NT2/D1 (cell line): ENCODE data around the gene PDE11A.

Experiments used
- SUZ12 ChIP-seq: IDR thresholded peaks from 2 replicates; pipeline ENCODE4 v1.6.1; 2011; ENCODE audit not compliant: insufficient read length, insufficient read depth; ENCODE audit errors: extremely low read depth
- YY1 ChIP-seq: IDR thresholded peaks from 2 replicates; pipeline ENCODE4 v1.6.1; 2011; ENCODE audit not compliant: insufficient read length, insufficient read depth
- ZNF274 ChIP-seq: IDR thresholded peaks from 2 replicates; pipeline ENCODE4 v1.6.1; 2011; ENCODE audit warnings: mild to moderate bottlenecking, low read depth, low read length

DNA sequence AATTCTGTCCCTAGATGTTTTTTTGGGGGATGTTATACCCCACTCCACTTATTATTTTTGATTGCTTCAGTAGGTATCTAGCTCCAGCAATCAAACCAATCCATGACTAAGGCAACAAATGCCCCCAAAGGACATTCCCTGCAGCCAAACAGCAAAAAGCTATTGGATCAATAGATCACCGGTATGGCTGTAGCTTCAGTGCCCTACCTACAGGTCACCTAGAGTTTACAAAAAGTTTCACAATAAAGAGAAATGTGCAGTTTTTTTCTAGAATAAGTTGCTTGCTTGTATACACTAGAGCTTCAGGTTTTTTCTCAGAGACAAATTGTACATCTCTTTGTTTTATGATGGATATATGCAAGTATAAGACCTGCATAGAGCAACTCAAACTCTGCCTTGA lies 27.7 kb downstream of the PDE11A start:
- TF ChIP-seq ZNF274 (no peak), YY1 (no peak), SUZ12 (no peak)
